HCT116 (cell line): ENCODE results near the gene EZH1. TPM values are rescaled to one million over a fixed set of nuclear protein-coding genes. Genes with fewer than 3 reads are reported as not detected.

Experiments
- ATAC-seq: fragments of 200-7000 bp; cut with Tn5 transposase; 2 replicates; pipeline ENCODE4 v1.9.1; 2020; ENCODE audit warnings: mild to moderate bottlenecking, moderate library complexity
- BruUV-seq: library from RNA; stranded (reverse); fragments of 400-500 nt; replicated peaks from 2 replicates; lab custom pipeline; 2021; lab: Mats Ljungman, UMichigan
- CTCF ChIA-PET: fragments of 300-600 bp; sonication (Branson Sonifier 250); formaldehyde crosslinking; loops from one replicate; lab custom pipeline; 2021; ENCODE audit warnings: antibody characterized with exemption; lab: Charles Lee
- POLR2A ChIA-PET: fragments of 300-600, 350-600 bp; sonication (Branson Sonifier 250); formaldehyde crosslinking; loops from one replicate; lab custom pipeline; 2021; ENCODE audit warnings: antibody characterized with exemption; lab: Charles Lee
- RAD21 ChIA-PET, 2 experiments: fragments of 300-600 bp; sonication (Branson Sonifier 250); formaldehyde crosslinking; loops; one replicate each; lab custom pipeline; 2023; ENCODE audit warnings: low total read pairs in 2 of 2; ENCODE audit not compliant: uncharacterized antibody in 2 of 2, unreplicated experiment in 2 of 2, low non-redundant PET in 1 of 2; lab: Charles Lee
- DNase-seq: peaks from one replicate; pipeline ENCODE4 v3.0.0-alpha.2; 2010; ENCODE audit warnings: low read depth, low spot score
- H2AFZ ChIP-seq: fragments of 200-600 bp; shearing (Covaris generic), sonication (generic); 2 replicates; pipeline ENCODE4 v1.6.1; 2017; ENCODE audit warnings: low read depth, mixed run types, mixed read lengths, antibody characterized with exemption, low read length; ENCODE audit not compliant: poor library complexity, severe bottlenecking
- H3K27ac ChIP-seq: 2 replicates; pipeline ENCODE4 v1.5.1; 2012; ENCODE audit warnings: low read depth, low read length
- H3K27me3 ChIP-seq: fragments of 200-600 bp; sonication (generic); 2 replicates; pipeline ENCODE4 v1.6.1; 2016; ENCODE audit warnings: mixed run types, low read length, mixed read lengths; ENCODE audit not compliant: insufficient read depth
- H3K36me3 ChIP-seq, 2 experiments: fragments of 200-500 bp in 1 of 2; fragments of 200-600 bp in 1 of 2; sonication (Bioruptor generic) in 1 of 2; sonication (generic) in 1 of 2; 2 replicates each; pipeline versions ENCODE4 v1.5.1 to v1.6.1; 2014 to 2016; ENCODE audit warnings: low read length in 2 of 2, inconsistent platforms in 1 of 2, mixed read lengths in 1 of 2, mixed run types in 1 of 2; ENCODE audit not compliant: insufficient read depth in 2 of 2, control insufficient read depth in 1 of 2
- H3K4me1 ChIP-seq, 2 experiments: fragments of 200-600 bp in 1 of 2; sonication (generic) in 1 of 2; 2 replicates each; pipeline versions ENCODE4 v1.5.1 to v1.6.1; 2012 to 2017; ENCODE audit warnings: low read length in 2 of 2, inconsistent platforms in 1 of 2, mild to moderate bottlenecking in 1 of 2, mixed read lengths in 1 of 2, mixed run types in 1 of 2, moderate library complexity in 1 of 2; ENCODE audit not compliant: insufficient read depth in 2 of 2, control insufficient read depth in 1 of 2
- H3K4me2 ChIP-seq: fragments of 200-600 bp; sonication (generic); 2 replicates; pipeline ENCODE4 v1.6.1; 2017; ENCODE audit warnings: mixed run types, low read length, mixed read lengths
- H3K4me3 ChIP-seq, 2 experiments: fragments of 200-600 bp in 1 of 2; sonication (generic) in 1 of 2; replicated peaks in 1 of 2; 2 replicates each; pipeline ENCODE4 v1.5.1; 2011 to 2016; ENCODE audit warnings: low read length in 2 of 2, control low read depth in 1 of 2, low read depth in 1 of 2, mild to moderate bottlenecking in 1 of 2, mixed read lengths in 1 of 2, mixed run types in 1 of 2
- H3K79me2 ChIP-seq: fragments of 200-600 bp; sonication (generic); 2 replicates; pipeline ENCODE4 v1.6.1; 2017; ENCODE audit warnings: mild to moderate bottlenecking, mixed run types, low read length, moderate library complexity, mixed read lengths; ENCODE audit not compliant: insufficient read depth
- H3K9ac ChIP-seq: fragments of 200-600 bp; sonication (generic); 2 replicates; pipeline ENCODE4 v1.6.1; 2016; ENCODE audit warnings: low read length, mixed read lengths
- H3K9me2 ChIP-seq: fragments of 200-600 bp; sonication (generic), shearing (Covaris generic); 2 replicates; pipeline ENCODE4 v1.6.1; 2017; ENCODE audit warnings: mixed run types, mild to moderate bottlenecking, moderate library complexity; ENCODE audit not compliant: insufficient read depth
- H3K9me3 ChIP-seq, 2 experiments: fragments of 200-500 bp in 1 of 2; fragments of 200-600 bp in 1 of 2; sonication (Bioruptor generic) in 1 of 2; sonication (generic) in 1 of 2; 2 replicates each; pipeline ENCODE4 v1.6.1; 2014 to 2017; ENCODE audit warnings: low read length in 2 of 2, mixed read lengths in 2 of 2, inconsistent platforms in 1 of 2, low read depth in 1 of 2, mild to moderate bottlenecking in 1 of 2, mixed run types in 1 of 2, moderate library complexity in 1 of 2; ENCODE audit not compliant: control insufficient read depth in 1 of 2, insufficient read depth in 1 of 2
- H4K20me1 ChIP-seq: fragments of 200-600 bp; sonication (generic), shearing (Covaris generic); 2 replicates; pipeline ENCODE4 v1.6.1; 2017; ENCODE audit warnings: mixed run types, mild to moderate bottlenecking, moderate library complexity; ENCODE audit not compliant: insufficient read depth
- CBX3 ChIP-seq: IDR thresholded peaks from 2 replicates; pipeline ENCODE4 v1.6.1; 2012; ENCODE audit warnings: low read depth
- CEBPB ChIP-seq: IDR thresholded peaks from 2 replicates; pipeline ENCODE4 v1.6.1; 2012; ENCODE audit warnings: low read depth
- CTCF ChIP-seq, 3 experiments: fragments of 200-600 bp in 1 of 3; sonication (generic) in 1 of 3; IDR thresholded peaks in 2 of 3; conservative IDR thresholded peaks in 1 of 3; 2 replicates each; pipeline ENCODE4 v1.5.1; 2012 to 2017; ENCODE audit warnings: low read depth in 2 of 3, low read length in 2 of 3, antibody characterized with exemption in 1 of 3, borderline replicate concordance in 1 of 3, control low read depth in 1 of 3, mild to moderate bottlenecking in 1 of 3, mixed read lengths in 1 of 3, mixed run types in 1 of 3, moderate library complexity in 1 of 3; ENCODE audit not compliant: insufficient read depth in 1 of 3
- EGR1 ChIP-seq: IDR thresholded peaks from 2 replicates; pipeline ENCODE4 v1.6.1; 2012; ENCODE audit warnings: low read depth
- ELF1 ChIP-seq: IDR thresholded peaks from 2 replicates; pipeline ENCODE4 v1.6.1; 2012; ENCODE audit warnings: low read depth, borderline replicate concordance
- EZH2 ChIP-seq: fragments of 200-600 bp; sonication (generic); IDR thresholded peaks from 2 replicates; pipeline ENCODE4 v1.6.1; 2017; ENCODE audit warnings: antibody characterized with exemption, mixed run types
- EZH2phosphoT487 ChIP-seq: fragments of 200-600 bp; IDR thresholded peaks from 2 replicates; pipeline ENCODE4 v1.6.1; 2018; ENCODE audit warnings: antibody characterized with exemption, borderline replicate concordance
- FOSL1 ChIP-seq: IDR thresholded peaks from 2 replicates; pipeline ENCODE4 v1.6.1; 2012; ENCODE audit warnings: low read depth
- JUND ChIP-seq: IDR thresholded peaks from 2 replicates; pipeline ENCODE4 v1.6.1; 2012
- SP1 ChIP-seq: IDR thresholded peaks from 2 replicates; pipeline ENCODE4 v1.6.1; 2012; ENCODE audit warnings: low read depth
- TCF7L2 ChIP-seq: IDR thresholded peaks from 2 replicates; pipeline ENCODE4 v1.7.0; 2011; ENCODE audit warnings: borderline replicate concordance, inconsistent platforms; ENCODE audit not compliant: insufficient read depth, insufficient read length; ENCODE audit errors: extremely low read depth
- ZFX ChIP-seq: fragments of 450-650 bp; IDR thresholded peaks from 2 replicates; pipeline ENCODE4 v1.6.1; 2017
- ZNF274 ChIP-seq: fragments of 200-500 bp; sonication (Bioruptor generic); IDR thresholded peaks from 2 replicates; pipeline ENCODE4 v1.6.1; 2014; ENCODE audit warnings: mild to moderate bottlenecking, low read depth, low read length, inconsistent platforms
- intact Hi-C: fragments of 100-400 bp; cut with micrococcal nuclease; formaldehyde crosslinking; loops from 2 replicates; pipeline ENCODE4 v1.10.0; 2022
- total RNA-seq: library from RNA; stranded (reverse); gene quantifications from one replicate; pipeline ENCODE4 v1.2.1, GENCODE V29; 2021; ENCODE audit not compliant: unreplicated experiment
- TF ChIP-seq, protein P1 (sequence below): IDR thresholded peaks from 2 replicates; pipeline ENCODE4 v1.6.1; 2012; ENCODE audit warnings: low read depth
- TF ChIP-seq, protein P2 (sequence below): IDR thresholded peaks from 2 replicates; pipeline ENCODE4 v1.6.1; 2012

EZH1 gene
- total RNA-seq, 1 experiment from 2014 or later: 29.3 TPM

DNA sequence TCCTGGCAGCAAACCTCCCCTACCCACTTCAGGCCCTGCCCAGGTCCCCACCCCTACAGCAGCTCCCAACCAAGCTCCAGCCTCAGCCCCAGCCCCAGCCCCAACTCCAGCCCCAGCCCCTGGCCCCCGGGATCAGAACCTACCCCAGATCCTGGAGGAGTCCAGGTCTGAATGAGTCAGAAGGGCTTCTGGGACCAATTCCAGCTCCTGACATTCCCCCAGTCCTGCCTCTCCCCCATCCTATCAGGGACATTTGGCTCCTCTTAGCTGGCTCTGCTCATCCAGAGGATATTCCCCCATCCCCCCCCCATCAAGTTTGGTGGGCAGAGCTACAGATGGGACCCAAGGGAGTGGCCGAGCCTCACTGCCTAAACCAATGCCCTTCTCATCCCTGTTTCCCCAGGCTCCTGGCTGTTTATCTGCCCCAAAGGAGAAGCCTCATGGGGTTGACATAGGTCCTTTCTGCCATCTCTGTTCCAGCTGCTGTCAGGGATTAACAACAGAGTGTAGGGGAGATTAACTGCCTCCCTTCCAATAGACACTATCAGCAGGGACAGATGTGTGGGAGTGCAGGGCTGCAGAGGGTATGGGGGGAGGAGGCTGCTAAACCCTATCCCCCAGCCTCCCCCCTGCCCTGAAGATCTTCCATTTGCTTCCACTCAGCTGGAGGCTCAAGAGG is 46.0 kb downstream of the EZH1 start:
- Histone ChIP-seq H2AFZ (no peak overlapping the region), H3K9me3 (no peaks in the 10 kb centered on the region), H3K4me1 (no peaks in the 10 kb centered on the region), H3K79me2 (no peaks in the 10 kb centered on the region), H3K4me2 (no peak overlapping the region), H3K27ac (no peak overlapping the region), H3K9me2 (no peaks in the 10 kb centered on the region), H3K27me3 (no peaks in the 10 kb centered on the region), H3K36me3 (peaks cover 4 to 6% of the 10 kb centered on the region in 2 experiments; a peak in 2 of 4 replicates), H3K4me3 (no peak overlapping the region), H3K9ac (no peak overlapping the region), H4K20me1 (no peaks in the 10 kb centered on the region)
- no peak for DNase-seq
- ChIA-PET POLR2A (no interaction called here), RAD21 (no interaction called here), CTCF (no interaction called here)
- TF ChIP-seq EZH2phosphoT487 (no peak), EZH2 (no peak), SP1 (no peak), JUND (no peak), ELF1 (no peak), EGR1 (no peak), ZNF274 (no peak), CEBPB (no peak), ZFX (no peak), TCF7L2 (no peak), CBX3 (no peak), FOSL1 (no peak), CTCF (IDR thresholded peaks at IDR 0.05 in 2 of 3, conservative IDR thresholded peaks at IDR 0.05 in 1 of 3; ENCODE audit: borderline replicate concordance in 1 of 3, insufficient read depth in 1 of 3, low read depth in 2 of 3, low read length in 2 of 3) (no peak)
- TF ChIP-seq, protein P1, sequence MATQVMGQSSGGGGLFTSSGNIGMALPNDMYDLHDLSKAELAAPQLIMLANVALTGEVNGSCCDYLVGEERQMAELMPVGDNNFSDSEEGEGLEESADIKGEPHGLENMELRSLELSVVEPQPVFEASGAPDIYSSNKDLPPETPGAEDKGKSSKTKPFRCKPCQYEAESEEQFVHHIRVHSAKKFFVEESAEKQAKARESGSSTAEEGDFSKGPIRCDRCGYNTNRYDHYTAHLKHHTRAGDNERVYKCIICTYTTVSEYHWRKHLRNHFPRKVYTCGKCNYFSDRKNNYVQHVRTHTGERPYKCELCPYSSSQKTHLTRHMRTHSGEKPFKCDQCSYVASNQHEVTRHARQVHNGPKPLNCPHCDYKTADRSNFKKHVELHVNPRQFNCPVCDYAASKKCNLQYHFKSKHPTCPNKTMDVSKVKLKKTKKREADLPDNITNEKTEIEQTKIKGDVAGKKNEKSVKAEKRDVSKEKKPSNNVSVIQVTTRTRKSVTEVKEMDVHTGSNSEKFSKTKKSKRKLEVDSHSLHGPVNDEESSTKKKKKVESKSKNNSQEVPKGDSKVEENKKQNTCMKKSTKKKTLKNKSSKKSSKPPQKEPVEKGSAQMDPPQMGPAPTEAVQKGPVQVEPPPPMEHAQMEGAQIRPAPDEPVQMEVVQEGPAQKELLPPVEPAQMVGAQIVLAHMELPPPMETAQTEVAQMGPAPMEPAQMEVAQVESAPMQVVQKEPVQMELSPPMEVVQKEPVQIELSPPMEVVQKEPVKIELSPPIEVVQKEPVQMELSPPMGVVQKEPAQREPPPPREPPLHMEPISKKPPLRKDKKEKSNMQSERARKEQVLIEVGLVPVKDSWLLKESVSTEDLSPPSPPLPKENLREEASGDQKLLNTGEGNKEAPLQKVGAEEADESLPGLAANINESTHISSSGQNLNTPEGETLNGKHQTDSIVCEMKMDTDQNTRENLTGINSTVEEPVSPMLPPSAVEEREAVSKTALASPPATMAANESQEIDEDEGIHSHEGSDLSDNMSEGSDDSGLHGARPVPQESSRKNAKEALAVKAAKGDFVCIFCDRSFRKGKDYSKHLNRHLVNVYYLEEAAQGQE: no peak
- TF ChIP-seq, protein P2, sequence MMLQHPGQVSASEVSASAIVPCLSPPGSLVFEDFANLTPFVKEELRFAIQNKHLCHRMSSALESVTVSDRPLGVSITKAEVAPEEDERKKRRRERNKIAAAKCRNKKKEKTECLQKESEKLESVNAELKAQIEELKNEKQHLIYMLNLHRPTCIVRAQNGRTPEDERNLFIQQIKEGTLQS: no peak
- intact Hi-C loops: no loop called here
- BruUV-seq: no TSS peak
- no peak for ATAC-seq
